Measurements from ENCODE around the gene WDR81.

WDR81 gene

GRCh38 chr17:1710807-1711553, 13.5 kb upstream of the WDR81 start:
- no peak overlapping the region for H3K9ac ChIP-seq (ENCODE audit: low read length)
- H3K27ac ChIP-seq (ENCODE audit: low read length) = no peak overlapping the region
- no peak overlapping the region for H3K4me2 ChIP-seq (ENCODE audit: low read length)

GRCh38 chr17:1711804-1712203, 12.7 kb upstream of the WDR81 start:
- H3K27me3 ChIP-seq (ENCODE audit: low read depth, low read length) = no peaks in the 10 kb centered on the region
- no peaks in the 10 kb centered on the region for H3K9me3 ChIP-seq (ENCODE audit: insufficient read depth, low read length)
- no peaks in the 10 kb centered on the region for H4K20me1 ChIP-seq (ENCODE audit: insufficient read depth, low read length)
- no peak overlapping the region for H3K4me3 ChIP-seq (ENCODE audit: low read length)
- no peak overlapping the region for H2AFZ ChIP-seq (ENCODE audit: low read depth, low read length)
- H3K36me3 ChIP-seq (replicated peaks; ENCODE audit: low read depth, low read length) = no peaks in the 10 kb centered on the region
- H3K79me2 ChIP-seq (ENCODE audit: low read length) = no peaks in the 10 kb centered on the region
- no peak overlapping the region for H3K27ac ChIP-seq (ENCODE audit: low read length)
- H3K4me2 ChIP-seq (ENCODE audit: low read length) = no peak overlapping the region
- 0 out of 2 replicates have a peak, but pooled peaks cover 3% of the 10 kb centered on the region for H3K4me1 ChIP-seq (ENCODE audit: low read length)
- H3K9ac ChIP-seq (ENCODE audit: low read length) = no peak overlapping the region
- TF ChIP-seq CTCF (IDR thresholded peaks at IDR 0.05; ENCODE audit: low read depth, low read length) = no peak
- TF ChIP-seq EZH2phosphoT487 (IDR thresholded peaks at IDR 0.05; ENCODE audit: low read depth) = no peak

More at GRCh38 chr17:1710807-1711553, 13.5 kb upstream of the WDR81 start:
- Histone ChIP-seq H3K27me3 (ENCODE audit: low read depth, low read length) (no peaks in the 10 kb centered on the region), H3K79me2 (ENCODE audit: low read length) (no peaks in the 10 kb centered on the region), H2AFZ (ENCODE audit: low read depth, low read length) (no peak overlapping the region), H3K4me1 (ENCODE audit: low read length) (0 out of 2 replicates have a peak, but pooled peaks cover 3% of the 10 kb centered on the region), H4K20me1 (ENCODE audit: insufficient read depth, low read length) (no peaks in the 10 kb centered on the region), H3K9me3 (ENCODE audit: insufficient read depth, low read length) (no peaks in the 10 kb centered on the region), H3K4me3 (ENCODE audit: low read length) (no peak overlapping the region), H3K36me3 (replicated peaks; ENCODE audit: low read depth, low read length) (no peaks in the 10 kb centered on the region)
- TF ChIP-seq EZH2phosphoT487 (IDR thresholded peaks at IDR 0.05; ENCODE audit: low read depth) (no peak), CTCF (IDR thresholded peaks at IDR 0.05; ENCODE audit: low read depth, low read length) (no peak)

GRCh38 chr17:1712271-1712670, 12.2 kb upstream of the WDR81 start:
- TF ChIP-seq CTCF (IDR thresholded peaks at IDR 0.05; ENCODE audit: low read depth, low read length) (no peak), EZH2phosphoT487 (IDR thresholded peaks at IDR 0.05; ENCODE audit: low read depth) (no peak)

DNA sequence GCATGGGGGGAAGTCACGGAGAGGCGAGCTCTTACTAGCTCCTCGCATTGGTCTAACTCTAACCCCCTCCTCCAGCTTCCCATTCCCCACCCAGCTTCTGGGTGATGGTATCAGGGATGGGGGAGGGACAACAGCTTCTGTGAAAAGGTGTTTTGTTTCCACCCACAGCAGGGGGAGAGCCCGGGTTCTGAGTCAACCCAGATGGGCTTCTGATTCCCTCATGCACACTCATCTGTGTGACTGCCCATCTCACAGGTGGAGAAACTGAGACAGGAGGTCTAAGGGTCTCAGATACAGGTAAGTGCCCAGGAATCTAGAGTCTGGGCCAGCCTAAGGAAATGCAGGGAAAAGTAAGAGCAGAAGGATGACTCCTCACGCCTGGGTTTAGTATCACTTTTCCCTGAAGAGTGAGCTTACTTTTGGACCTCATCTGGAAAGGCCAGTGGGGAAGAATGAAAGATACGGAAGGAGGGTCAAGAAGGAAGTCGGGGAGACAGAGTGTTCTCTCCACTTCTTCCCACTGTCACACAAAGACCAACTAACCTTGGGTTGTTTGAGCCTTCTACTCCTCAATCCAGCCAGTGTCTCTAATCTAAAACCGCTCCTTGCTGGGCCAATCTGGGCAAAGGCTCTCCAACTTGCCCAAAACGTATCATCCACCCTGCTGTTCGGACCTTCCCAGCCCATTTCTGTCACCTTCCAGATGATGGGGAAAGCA, 11.2 kb upstream of the WDR81 start:
- Histone ChIP-seq H3K4me2 (ENCODE audit: low read length) (no peak overlapping the region), H2AFZ (ENCODE audit: low read depth, low read length) (no peak overlapping the region), H3K9ac (ENCODE audit: low read length) (no peak overlapping the region), H3K27me3 (ENCODE audit: low read depth, low read length) (no peaks in the 10 kb centered on the region), H3K9me3 (ENCODE audit: insufficient read depth, low read length) (no peaks in the 10 kb centered on the region), H3K4me3 (ENCODE audit: low read length) (no peak overlapping the region), H3K36me3 (replicated peaks; ENCODE audit: low read depth, low read length) (no peaks in the 10 kb centered on the region), H3K79me2 (ENCODE audit: low read length) (no peaks in the 10 kb centered on the region), H4K20me1 (ENCODE audit: insufficient read depth, low read length) (no peaks in the 10 kb centered on the region), H3K4me1 (ENCODE audit: low read length) (peaks cover 5% of the 10 kb centered on the region), H3K27ac (ENCODE audit: low read length) (no peak overlapping the region)
- TF ChIP-seq EZH2phosphoT487 (IDR thresholded peaks at IDR 0.05; ENCODE audit: low read depth) (no peak), CTCF (IDR thresholded peaks at IDR 0.05; ENCODE audit: low read depth, low read length) (no peak)

More at GRCh38 chr17:1712271-1712670, 12.2 kb upstream of the WDR81 start:
- Histone ChIP-seq H3K27ac (ENCODE audit: low read length) (no peak overlapping the region), H3K27me3 (ENCODE audit: low read depth, low read length) (no peaks in the 10 kb centered on the region), H3K79me2 (ENCODE audit: low read length) (no peaks in the 10 kb centered on the region), H2AFZ (ENCODE audit: low read depth, low read length) (no peak overlapping the region), H3K36me3 (replicated peaks; ENCODE audit: low read depth, low read length) (no peaks in the 10 kb centered on the region), H3K4me1 (ENCODE audit: low read length) (0 out of 2 replicates have a peak, but pooled peaks cover 3% of the 10 kb centered on the region), H4K20me1 (ENCODE audit: insufficient read depth, low read length) (no peaks in the 10 kb centered on the region), H3K4me3 (ENCODE audit: low read length) (no peak overlapping the region), H3K4me2 (ENCODE audit: low read length) (no peak overlapping the region), H3K9me3 (ENCODE audit: insufficient read depth, low read length) (no peaks in the 10 kb centered on the region), H3K9ac (ENCODE audit: low read length) (no peak overlapping the region)

All from OCI-LY3 (cell line).